ENCODE results near the gene ADAMTS10.

ADAMTS10 gene

GRCh38 chr19:8531470-8531869 is 79.0 kb downstream of the ADAMTS10 start:
- no peak for DNase-seq (ENCODE audit: extremely low read depth, insufficient read length)
- TF ChIP-seq CTCF (IDR thresholded peaks at IDR 0.05; ENCODE audit: insufficient read depth, low read length, poor library complexity, severe bottlenecking), result no peak
- Histone ChIP-seq H3K27me3 (replicated peaks; ENCODE audit: control insufficient read depth, insufficient read depth, low read length) (no peaks in the 10 kb centered on the region), H3K4me3 (replicated peaks; ENCODE audit: low read depth, low read length) (no peak overlapping the region), H3K36me3 (ENCODE audit: control insufficient read depth, insufficient read depth, low read length) (no peaks in the 10 kb centered on the region)

Measured in GM06990 (cell line).